Activated T-cell treated with anti-CD3 and anti-CD28 coated beads for 1 hour (primary cell): Measurements from ENCODE around the gene FGD4.

ENCODE experiments used
- DNase-seq: peaks from one replicate; pipeline ENCODE4 v3.0.0-alpha.2; 2020; ENCODE audit warnings: low read depth

Gene FGD4

GRCh38 chr12:32399370-32400113 is at the start of gene FGD4:
Gene FGD4 (plus strand): TSS chr12:32399558.
- no peak for DNase-seq

DNA sequence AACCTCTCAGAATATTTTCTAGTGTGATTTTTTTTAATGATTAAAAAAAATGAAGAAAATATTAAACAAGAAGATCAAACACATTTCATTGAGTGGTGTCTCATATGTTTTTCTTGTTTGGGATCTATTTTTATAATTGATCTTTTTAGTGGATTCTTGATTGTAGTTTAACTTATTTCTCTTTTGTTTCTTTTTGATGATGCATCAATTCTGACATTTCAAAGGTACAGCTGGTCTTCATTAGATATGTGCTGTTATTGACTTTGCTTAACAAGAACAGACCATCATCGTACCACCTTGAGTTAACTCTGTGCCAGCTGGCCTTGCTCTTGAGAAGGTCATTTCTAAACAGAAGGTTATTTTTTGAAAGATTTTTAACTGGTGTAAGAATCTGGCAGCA is 45.8 kb upstream of the FGD4 start:
- no peak for DNase-seq

DNA sequence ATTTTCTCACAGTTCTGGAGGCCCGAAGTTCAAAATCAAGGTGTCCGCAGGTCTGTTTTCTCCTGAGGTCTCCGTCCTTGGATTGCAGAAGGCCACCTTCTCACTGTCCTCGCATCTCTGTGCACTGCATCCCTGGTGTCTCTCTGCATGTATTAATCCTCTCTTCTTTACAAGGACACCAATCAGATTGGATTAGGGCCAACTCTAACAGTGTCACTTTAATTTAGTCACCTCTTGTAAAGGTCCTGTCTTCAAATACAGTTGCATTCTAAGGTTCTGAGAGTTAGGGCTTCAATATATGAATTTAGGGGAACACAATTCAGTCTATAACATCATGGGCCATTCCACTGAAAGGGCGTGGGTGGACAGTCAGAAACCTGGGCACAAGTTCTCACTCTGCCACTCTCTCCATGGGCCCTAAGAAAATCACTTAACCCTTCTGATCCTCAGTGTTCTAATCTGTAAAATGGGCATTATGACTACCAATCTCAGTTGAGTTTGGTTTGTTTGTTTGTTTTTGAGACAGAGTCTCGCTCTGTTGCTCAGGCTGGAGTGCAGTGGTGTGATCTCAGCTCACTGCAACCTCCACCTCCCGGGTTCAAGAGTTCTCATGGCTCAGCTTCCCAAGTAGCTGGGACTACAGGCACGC is 41.6 kb upstream of the FGD4 start:
- DNase-seq, result no peak

DNA sequence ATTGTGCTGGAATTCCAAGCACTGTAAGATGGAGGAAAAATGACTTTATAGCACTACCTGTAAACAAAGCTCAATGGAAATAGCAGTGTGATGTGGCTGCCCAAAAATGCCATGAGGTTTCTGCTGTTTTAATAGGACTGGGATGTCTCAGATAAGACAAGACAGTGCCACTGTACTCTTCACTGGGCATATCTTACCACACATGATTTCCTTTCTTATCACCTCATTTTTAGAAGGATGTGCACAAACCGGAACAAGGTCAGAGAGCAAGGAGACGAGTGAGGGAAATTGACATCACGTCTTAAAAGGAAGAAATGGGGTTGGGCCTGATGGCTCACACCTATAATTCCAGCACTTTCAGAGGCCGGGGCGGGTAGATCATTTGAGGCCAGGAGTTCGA is 38.4 kb upstream of the FGD4 start:
- DNase-seq, result no peak

DNA sequence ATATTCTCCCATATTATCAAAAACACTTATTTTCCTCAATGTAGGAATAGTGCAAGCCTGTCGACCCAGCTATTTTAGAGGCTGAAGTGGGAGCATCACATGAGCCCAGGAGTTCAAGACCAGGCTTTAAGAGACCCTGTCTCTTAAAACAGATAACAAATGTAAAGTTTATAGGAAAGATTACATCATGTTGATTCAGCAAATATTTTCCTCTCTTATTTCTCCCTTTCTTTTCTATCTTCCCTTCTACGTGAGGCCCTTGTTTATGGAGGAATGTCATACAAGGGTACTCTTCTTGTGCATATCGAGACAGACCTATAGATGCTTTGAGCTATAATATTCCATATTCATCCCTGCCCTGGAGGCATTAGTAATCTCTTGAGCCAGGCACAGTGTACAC is 36.5 kb upstream of the FGD4 start:
- no peak for DNase-seq

DNA sequence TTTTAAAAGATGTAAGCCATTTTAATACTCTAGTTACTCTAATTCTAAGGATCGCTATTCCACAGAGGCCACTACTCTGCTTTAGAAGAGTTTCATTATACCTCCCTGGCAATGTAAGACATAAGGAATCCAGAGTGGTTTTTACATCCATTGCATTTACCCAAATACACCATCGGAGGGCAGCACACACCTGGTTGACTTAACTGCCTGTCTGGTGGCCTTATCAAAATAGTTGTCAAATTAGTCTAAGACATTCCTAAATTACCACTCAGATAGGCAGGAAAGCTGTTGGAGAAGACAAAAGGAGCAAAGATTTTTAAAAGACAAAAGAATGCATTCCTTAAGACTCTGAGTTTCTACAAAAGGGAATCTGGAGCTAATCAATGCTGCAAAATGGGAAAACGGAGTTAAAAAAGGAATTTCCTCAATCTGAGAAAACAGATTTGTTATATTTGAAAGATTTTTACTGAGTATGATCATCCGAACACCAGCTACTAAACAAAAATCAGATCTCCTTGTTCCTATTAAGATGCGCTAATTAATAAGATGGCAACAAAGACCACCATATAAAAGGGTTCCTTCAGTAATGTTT is 33.8 kb upstream of the FGD4 start:
- DNase-seq, result peak; percentile 14

DNA sequence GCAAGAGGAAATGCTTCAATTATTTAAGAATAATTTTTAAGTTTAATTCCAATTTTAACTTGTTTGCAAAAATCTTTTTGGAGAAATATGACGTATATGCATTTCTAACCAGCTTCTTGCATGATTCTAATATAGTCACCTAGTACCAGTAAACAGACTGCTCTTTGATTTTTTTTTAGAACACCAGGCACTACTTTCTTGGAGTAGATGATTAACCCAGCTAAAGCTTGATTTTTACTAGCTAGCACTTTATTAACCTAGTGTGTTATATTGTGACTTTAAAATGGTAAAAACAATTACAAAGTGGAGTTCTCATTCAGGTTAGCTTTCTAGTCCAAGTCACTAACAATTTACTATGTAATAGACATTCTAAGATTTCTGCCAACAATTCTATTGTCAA is 32.6 kb upstream of the FGD4 start:
- no peak for DNase-seq

DNA sequence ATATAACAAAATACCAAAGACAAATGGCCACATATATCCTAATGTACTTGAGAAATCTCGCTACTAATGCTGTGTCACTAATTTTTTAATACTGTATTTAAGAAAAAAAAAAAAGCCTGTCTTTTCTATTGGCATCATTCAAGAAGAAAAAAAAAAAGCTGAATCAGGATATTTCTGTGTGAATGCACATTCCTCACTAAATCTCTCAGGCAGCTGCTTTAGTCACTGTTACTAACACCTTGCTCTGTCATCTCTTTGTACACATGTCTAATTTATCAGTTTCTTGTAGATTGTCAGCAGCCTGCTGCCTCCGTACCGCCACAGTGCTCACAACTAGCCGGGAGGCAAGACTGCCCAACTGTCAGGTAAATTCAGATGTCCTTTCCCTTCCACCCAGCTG is 32.0 kb upstream of the FGD4 start:
- no peak for DNase-seq

- no peak for DNase-seq
Observed at GRCh38 chr12:32369202-32369601, 30.2 kb upstream of the FGD4 start.

- DNase-seq, result no peak
Observed at GRCh38 chr12:32377344-32378055, 21.9 kb upstream of the FGD4 start.

- no peak for DNase-seq
Observed at GRCh38 chr12:32379213-32379612, 20.1 kb upstream of the FGD4 start.

GRCh38 chr12:32379667-32380066 is 19.7 kb upstream of the FGD4 start:
- DNase-seq, result no peak

DNA sequence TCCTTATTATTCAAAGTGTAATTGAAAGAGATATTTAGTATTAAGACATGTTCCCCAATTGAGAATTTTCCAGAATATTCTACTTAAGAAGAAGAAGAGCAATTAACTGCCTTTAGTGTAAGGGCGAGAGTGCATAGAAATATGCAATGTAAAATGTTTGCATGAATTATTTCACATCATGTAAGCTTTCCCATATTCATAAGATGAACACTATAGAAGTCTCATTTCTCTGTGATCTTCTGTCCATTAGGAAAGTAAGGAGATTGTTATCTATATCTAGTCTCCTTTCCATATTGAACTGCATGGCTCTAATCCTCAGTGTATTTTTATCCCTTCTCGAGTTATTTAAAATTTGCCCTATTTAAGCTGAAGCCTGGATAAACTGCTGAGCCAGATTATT is 17.1 kb upstream of the FGD4 start:
- DNase-seq, result no peak

- no peak for DNase-seq
Observed at GRCh38 chr12:32390572-32391219, 8.7 kb upstream of the FGD4 start.

- no peak for DNase-seq
Observed at GRCh38 chr12:32395026-32395425, 4.3 kb upstream of the FGD4 start.

- DNase-seq, result no peak
Observed at GRCh38 chr12:32397696-32398095, 1.7 kb upstream of the FGD4 start.

DNA sequence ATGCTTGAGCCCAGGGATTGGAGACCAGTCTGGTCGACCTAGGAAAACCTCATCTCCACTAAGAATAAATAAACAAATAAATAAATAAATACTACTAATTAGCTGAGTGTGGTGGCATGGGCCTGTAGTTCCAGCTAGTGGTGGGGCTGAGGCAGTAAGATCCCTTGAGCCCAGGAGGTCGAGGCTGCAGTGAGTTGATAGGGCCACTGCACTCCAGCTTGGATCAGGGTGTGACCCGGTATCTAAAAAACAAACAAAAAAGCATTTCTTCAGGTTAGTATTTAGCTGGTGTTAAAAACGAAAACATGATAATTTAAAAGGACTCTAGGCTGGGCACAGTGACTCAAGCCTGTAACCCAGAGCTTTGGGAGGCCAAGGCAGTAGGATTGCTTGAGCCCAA is 1.2 kb upstream of the FGD4 start:
- DNase-seq, result no peak

DNA sequence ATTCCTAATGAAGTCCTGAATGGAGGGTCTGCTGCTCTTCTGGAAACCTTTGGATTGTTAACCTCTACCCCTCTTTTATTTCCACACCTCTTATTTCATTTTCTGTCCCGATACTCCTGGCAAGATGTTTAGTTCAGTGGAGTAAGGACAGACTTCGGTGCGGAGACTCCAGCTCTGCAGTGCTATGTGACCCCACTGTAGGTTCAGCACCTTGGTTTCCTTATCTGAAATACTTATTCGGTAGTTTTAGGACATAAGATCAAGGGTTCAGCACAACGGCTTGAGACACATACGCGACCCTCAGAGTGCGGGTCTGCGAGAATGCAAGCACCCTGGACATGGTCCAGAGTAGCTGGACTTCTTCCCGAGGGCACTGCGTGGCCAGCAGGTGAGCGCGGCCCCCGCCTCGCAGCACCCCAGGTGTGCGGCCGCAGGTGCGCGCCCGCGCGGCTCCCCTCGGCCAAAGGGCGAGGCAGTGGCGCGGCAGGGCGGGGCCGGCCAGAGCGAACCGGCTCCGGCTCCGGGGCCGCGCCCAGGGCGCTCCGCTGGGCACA is 465 bp upstream of the FGD4 start:
- no peak for DNase-seq

DNA sequence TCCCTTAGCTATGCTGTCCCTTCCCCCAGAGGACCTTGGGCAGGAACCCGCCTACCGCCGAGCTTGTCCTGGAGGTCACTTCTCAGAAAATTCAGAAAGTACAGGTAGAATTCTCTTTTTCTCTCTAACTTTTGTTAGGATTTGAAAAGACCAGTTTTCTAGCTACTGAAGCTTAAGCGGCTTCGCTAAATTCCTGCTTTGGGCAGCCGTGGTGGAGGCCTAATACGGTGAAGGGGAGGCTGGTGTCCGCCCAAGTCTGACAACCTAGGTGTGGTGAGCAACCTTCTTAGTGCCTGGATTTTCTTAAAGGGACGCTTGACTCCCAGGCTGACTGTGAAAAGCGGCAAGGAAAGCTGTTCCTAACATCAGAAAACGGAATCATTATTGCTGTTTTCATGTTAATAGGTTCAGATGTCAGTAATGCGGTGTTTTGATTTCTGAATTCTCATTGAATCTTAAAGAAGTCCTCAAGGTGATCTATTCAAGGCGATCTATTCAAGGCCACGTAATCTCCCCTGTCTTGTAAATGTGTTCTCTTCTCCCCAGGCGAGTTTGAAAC is 835 bp downstream of the FGD4 start:
- no peak for DNase-seq

- DNase-seq, result no peak
Observed at GRCh38 chr12:32400866-32401265, 1.5 kb downstream of the FGD4 start.

- no peak for DNase-seq
Observed at GRCh38 chr12:32402170-32402569, 2.8 kb downstream of the FGD4 start.

GRCh38 chr12:32402946-32403345 is 3.6 kb downstream of the FGD4 start:
- no peak for DNase-seq
